ENCODE data around the gene GABRP.

GRCh38 chr5:170795154-170795553 is 11.6 kb downstream of the GABRP start:
- TF ChIP-seq KLF10 (tag by site-specific recombination; IDR thresholded peaks at IDR 0.05) (no peak), YY1 (tag by site-specific recombination; IDR thresholded peaks at IDR 0.05) (no peak), ZBTB11 (tag by site-specific recombination; conservative IDR thresholded peaks at IDR 0.05; ENCODE audit: low read depth) (no peak), CTCF (tag by site-specific recombination; IDR thresholded peaks at IDR 0.05) (no peak), ZNF830 (tag by site-specific recombination; IDR thresholded peaks at IDR 0.05; ENCODE audit: low read depth) (no peak), ZNF19 (tag by site-specific recombination; IDR thresholded peaks at IDR 0.05; ENCODE audit: low read depth) (no peak), ZNF184 (tag by site-specific recombination; IDR thresholded peaks at IDR 0.05) (no peak), ELK4 (IDR thresholded peaks at IDR 0.05; ENCODE audit: borderline replicate concordance, low read depth, low read length) (no peak), PBX3 (CRISPR knock-in tag; IDR thresholded peaks at IDR 0.05) (no peak), KLF1 (tag by site-specific recombination; IDR thresholded peaks at IDR 0.05) (no peak), HOXC10 (CRISPR knock-in tag; IDR thresholded peaks at IDR 0.05) (no peak), BCL6B (tag by site-specific recombination; IDR thresholded peaks at IDR 0.05) (no peak), HOXA7 (CRISPR knock-in tag; IDR thresholded peaks at IDR 0.05; ENCODE audit: borderline replicate concordance) (no peak)

Data from HEK293 (cell line).